SK-N-SH (cell line): ENCODE results near the gene PEX10. TPM values are rescaled to one million over a fixed set of nuclear protein-coding genes. Genes with fewer than 3 reads are reported as not detected.

Experiments
- CTCF ChIA-PET: fragments of 300-600, 350-600 bp; formaldehyde crosslinking; extraction: SDS; loops from one replicate; lab custom pipeline; 2021; lab: Yijun Ruan, JAX
- POLR2A ChIA-PET: fragments of 350-600 bp; sonication (Branson Sonifier 250); formaldehyde crosslinking; extraction: SDS; loops from one replicate; lab custom pipeline; 2020; ENCODE audit warnings: antibody characterized with exemption, inconsistent platforms; lab: Yijun Ruan, JAX
- DNase-seq: peaks from one replicate; pipeline ENCODE4 v3.0.0; 2012
- H2AFZ ChIP-seq: fragments of 200-600 bp; sonication (generic); 2 replicates; pipeline ENCODE4 v1.8.1; 2016; ENCODE audit warnings: antibody characterized with exemption, mild to moderate bottlenecking, low read depth
- H3F3A ChIP-seq: fragments of 200-600 bp; sonication (generic); replicated peaks from 2 replicates; pipeline ENCODE3; 2016; ENCODE audit warnings: antibody characterized with exemption, mild to moderate bottlenecking; ENCODE audit not compliant: insufficient read depth
- H3K27ac ChIP-seq, 2 experiments: fragments of 200-500 bp in 1 of 2; fragments of 200-600 bp in 1 of 2; sonication (Bioruptor generic) in 1 of 2; sonication (generic), shearing (Covaris generic) in 1 of 2; 2 replicates each; pipeline versions ENCODE4 v1.5.1 to v1.6.1; 2014 to 2016; ENCODE audit warnings: low read depth in 2 of 2, inconsistent platforms in 1 of 2, low read length in 1 of 2, mild to moderate bottlenecking in 1 of 2, mixed read lengths in 1 of 2
- H3K27me3 ChIP-seq: fragments of 200-600 bp; sonication (generic), shearing (Covaris generic); 2 replicates; pipeline ENCODE4 v1.6.1; 2016; ENCODE audit warnings: mixed run types; ENCODE audit not compliant: insufficient read depth
- H3K36me3 ChIP-seq, 2 experiments: fragments of 200-500 bp in 1 of 2; fragments of 200-600 bp in 1 of 2; sonication (Bioruptor generic) in 1 of 2; sonication (generic) in 1 of 2; replicated peaks in 1 of 2; 2 replicates each; pipeline versions ENCODE3 to v1.5.1; 2014 to 2016; ENCODE audit warnings: low read length in 1 of 2, mild to moderate bottlenecking in 1 of 2; ENCODE audit not compliant: insufficient read depth in 2 of 2, control insufficient read depth in 1 of 2
- H3K4me1 ChIP-seq, 2 experiments: fragments of 200-500 bp in 1 of 2; fragments of 200-600 bp in 1 of 2; sonication (Bioruptor generic) in 1 of 2; sonication (generic), shearing (Covaris generic) in 1 of 2; 2 replicates each; pipeline versions ENCODE4 v1.5.1 to v1.6.1; 2014 to 2016; ENCODE audit warnings: low read depth in 1 of 2, low read length in 1 of 2, mixed run types in 1 of 2; ENCODE audit not compliant: insufficient read depth in 2 of 2, control insufficient read depth in 1 of 2
- H3K4me2 ChIP-seq: fragments of 200-600 bp; sonication (generic), shearing (Covaris generic); 2 replicates; pipeline ENCODE4 v1.6.1; 2017; ENCODE audit warnings: mixed run types
- H3K4me3 ChIP-seq, 2 experiments: fragments of 200-500 bp in 1 of 2; fragments of 200-600 bp in 1 of 2; sonication (Bioruptor generic) in 1 of 2; sonication (generic), shearing (Covaris generic) in 1 of 2; 2 replicates each; pipeline versions ENCODE4 v1.5.1 to v1.8.1; 2014 to 2016; ENCODE audit warnings: low read depth in 2 of 2, inconsistent platforms in 1 of 2, low read length in 1 of 2, mild to moderate bottlenecking in 1 of 2, mixed read lengths in 1 of 2, moderate library complexity in 1 of 2
- H3K79me2 ChIP-seq: fragments of 200-600 bp; sonication (generic); 2 replicates; pipeline ENCODE4 v1.8.1; 2017; ENCODE audit warnings: mild to moderate bottlenecking; ENCODE audit not compliant: insufficient read depth
- H3K9ac ChIP-seq: fragments of 200-600 bp; sonication (generic); 2 replicates; pipeline ENCODE4 v1.6.1; 2017; ENCODE audit warnings: mixed run types
- H3K9me2 ChIP-seq: fragments of 200-600 bp; sonication (generic); 2 replicates; pipeline ENCODE4 v1.6.1; 2017; ENCODE audit warnings: mixed run types
- H3K9me3 ChIP-seq: fragments of 200-600 bp; sonication (generic); 2 replicates; pipeline ENCODE4 v1.6.1; 2017; ENCODE audit warnings: mixed run types, mild to moderate bottlenecking, moderate library complexity
- H4K20me1 ChIP-seq: fragments of 200-600 bp; sonication (generic); 2 replicates; pipeline ENCODE4 v1.6.1; 2017; ENCODE audit warnings: mild to moderate bottlenecking, mixed run types; ENCODE audit not compliant: insufficient read depth
- ELF1 ChIP-seq: IDR thresholded peaks from 2 replicates; pipeline ENCODE4 v1.4.0; 2012
- FOSL2 ChIP-seq: IDR thresholded peaks from 2 replicates; pipeline ENCODE4 v1.4.0; 2012; ENCODE audit warnings: low read depth, mild to moderate bottlenecking, moderate library complexity, borderline replicate concordance
- GABPA ChIP-seq: IDR thresholded peaks from 2 replicates; pipeline ENCODE4 v1.4.0; 2012; ENCODE audit warnings: low read depth, mild to moderate bottlenecking
- MEF2A ChIP-seq: IDR thresholded peaks from 2 replicates; pipeline ENCODE4 v1.4.0; 2012; ENCODE audit warnings: low read depth, borderline replicate concordance
- NFIC ChIP-seq: IDR thresholded peaks from 2 replicates; pipeline ENCODE4 v1.4.0; 2012; ENCODE audit warnings: borderline replicate concordance
- RAD21 ChIP-seq: IDR thresholded peaks from 2 replicates; pipeline ENCODE4 v1.6.1; 2012; ENCODE audit warnings: mild to moderate bottlenecking, low read length
- TCF12 ChIP-seq: IDR thresholded peaks from 2 replicates; pipeline ENCODE4 v1.4.0; 2012
- TEAD4 ChIP-seq: IDR thresholded peaks from 2 replicates; pipeline ENCODE4 v1.4.0; 2012; ENCODE audit warnings: mild to moderate bottlenecking, borderline replicate concordance; ENCODE audit not compliant: insufficient read depth
- WGBS: methylation state at CpG from one replicate; pipeline ENCODE4 v1.1.6; 2017; ENCODE audit warnings: low lambda C conversion rate; 5-methylcytosine and 5-hydroxymethylcytosine counted together
- polyA plus RNA-seq, 3 experiments: library from polyadenylated mRNA; depleted of rRNA; stranded (reverse); fragments of >200 nt; gene quantifications; 2 replicates each; pipeline ENCODE4 v1.2.3, GENCODE V29; 2012
- TF ChIP-seq, protein P1 (sequence below): IDR thresholded peaks from 2 replicates; pipeline ENCODE4 v1.6.1; 2012; ENCODE audit warnings: mild to moderate bottlenecking, low read depth, low read length, moderate library complexity
- TF ChIP-seq, protein P2 (sequence below): fragments of 150-350 bp; IDR thresholded peaks from 2 replicates; pipeline ENCODE4 v1.6.1; 2016; ENCODE audit warnings: mild to moderate bottlenecking, low read depth, low read length

The PEX10 gene
- polyA plus RNA-seq, 1 of the 3 experiments (the other 2 are of a cell fraction) = 28.6 TPM

DNA sequence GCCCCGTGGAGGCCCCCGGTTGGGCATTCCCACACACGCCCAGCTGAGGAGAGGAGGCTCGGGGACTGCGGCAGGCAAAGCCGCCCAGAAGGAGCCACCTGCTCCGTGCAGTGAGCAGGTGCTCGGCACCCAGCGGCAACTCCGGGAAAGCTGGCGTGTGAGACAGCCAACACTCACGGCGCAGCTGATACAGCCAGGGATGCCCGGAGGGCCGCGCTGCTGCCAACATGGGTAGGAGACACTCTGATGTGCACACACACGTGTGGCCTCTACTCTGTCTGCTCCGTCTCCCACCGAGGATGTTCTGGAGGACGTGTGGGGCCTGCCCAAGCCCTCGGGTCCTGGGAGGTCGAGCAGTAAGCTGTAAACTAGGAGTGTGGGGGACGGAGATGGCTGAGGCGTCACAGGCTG is 33.9 kb downstream of the PEX10 start:
- Histone ChIP-seq H3K36me3 (no peaks in the 10 kb centered on the region), H4K20me1 (no peaks in the 10 kb centered on the region), H3K9me3 (no peaks in the 10 kb centered on the region), H3K4me3 (no peak overlapping the region), H3K9ac (no peak overlapping the region), H3K4me1 (peaks cover 0 to 6% of the 10 kb centered on the region in 2 experiments; a peak in 1 of 4 replicates), H3K79me2 (no peaks in the 10 kb centered on the region), H3K27me3 (no peaks in the 10 kb centered on the region), H3K4me2 (no peak overlapping the region), H3K9me2 (no peaks in the 10 kb centered on the region), H3K27ac (no peak overlapping the region), H2AFZ (no peak overlapping the region), H3F3A (no peaks in the 10 kb centered on the region)
- DNase-seq = no peak
- ChIA-PET CTCF (interaction anchor here (0.8 to 10.7 kb wide), 3 partner anchors 63 to 204 kb away, joined by 3 to 292 read pairs (median 3); partner anchors contain the start of gene FAAP20), POLR2A (no interaction called here)
- 88% methylated on average over 4 of the region's 24 CpGs for WGBS
- TF ChIP-seq, protein P1, sequence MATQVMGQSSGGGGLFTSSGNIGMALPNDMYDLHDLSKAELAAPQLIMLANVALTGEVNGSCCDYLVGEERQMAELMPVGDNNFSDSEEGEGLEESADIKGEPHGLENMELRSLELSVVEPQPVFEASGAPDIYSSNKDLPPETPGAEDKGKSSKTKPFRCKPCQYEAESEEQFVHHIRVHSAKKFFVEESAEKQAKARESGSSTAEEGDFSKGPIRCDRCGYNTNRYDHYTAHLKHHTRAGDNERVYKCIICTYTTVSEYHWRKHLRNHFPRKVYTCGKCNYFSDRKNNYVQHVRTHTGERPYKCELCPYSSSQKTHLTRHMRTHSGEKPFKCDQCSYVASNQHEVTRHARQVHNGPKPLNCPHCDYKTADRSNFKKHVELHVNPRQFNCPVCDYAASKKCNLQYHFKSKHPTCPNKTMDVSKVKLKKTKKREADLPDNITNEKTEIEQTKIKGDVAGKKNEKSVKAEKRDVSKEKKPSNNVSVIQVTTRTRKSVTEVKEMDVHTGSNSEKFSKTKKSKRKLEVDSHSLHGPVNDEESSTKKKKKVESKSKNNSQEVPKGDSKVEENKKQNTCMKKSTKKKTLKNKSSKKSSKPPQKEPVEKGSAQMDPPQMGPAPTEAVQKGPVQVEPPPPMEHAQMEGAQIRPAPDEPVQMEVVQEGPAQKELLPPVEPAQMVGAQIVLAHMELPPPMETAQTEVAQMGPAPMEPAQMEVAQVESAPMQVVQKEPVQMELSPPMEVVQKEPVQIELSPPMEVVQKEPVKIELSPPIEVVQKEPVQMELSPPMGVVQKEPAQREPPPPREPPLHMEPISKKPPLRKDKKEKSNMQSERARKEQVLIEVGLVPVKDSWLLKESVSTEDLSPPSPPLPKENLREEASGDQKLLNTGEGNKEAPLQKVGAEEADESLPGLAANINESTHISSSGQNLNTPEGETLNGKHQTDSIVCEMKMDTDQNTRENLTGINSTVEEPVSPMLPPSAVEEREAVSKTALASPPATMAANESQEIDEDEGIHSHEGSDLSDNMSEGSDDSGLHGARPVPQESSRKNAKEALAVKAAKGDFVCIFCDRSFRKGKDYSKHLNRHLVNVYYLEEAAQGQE = no peak

DNA sequence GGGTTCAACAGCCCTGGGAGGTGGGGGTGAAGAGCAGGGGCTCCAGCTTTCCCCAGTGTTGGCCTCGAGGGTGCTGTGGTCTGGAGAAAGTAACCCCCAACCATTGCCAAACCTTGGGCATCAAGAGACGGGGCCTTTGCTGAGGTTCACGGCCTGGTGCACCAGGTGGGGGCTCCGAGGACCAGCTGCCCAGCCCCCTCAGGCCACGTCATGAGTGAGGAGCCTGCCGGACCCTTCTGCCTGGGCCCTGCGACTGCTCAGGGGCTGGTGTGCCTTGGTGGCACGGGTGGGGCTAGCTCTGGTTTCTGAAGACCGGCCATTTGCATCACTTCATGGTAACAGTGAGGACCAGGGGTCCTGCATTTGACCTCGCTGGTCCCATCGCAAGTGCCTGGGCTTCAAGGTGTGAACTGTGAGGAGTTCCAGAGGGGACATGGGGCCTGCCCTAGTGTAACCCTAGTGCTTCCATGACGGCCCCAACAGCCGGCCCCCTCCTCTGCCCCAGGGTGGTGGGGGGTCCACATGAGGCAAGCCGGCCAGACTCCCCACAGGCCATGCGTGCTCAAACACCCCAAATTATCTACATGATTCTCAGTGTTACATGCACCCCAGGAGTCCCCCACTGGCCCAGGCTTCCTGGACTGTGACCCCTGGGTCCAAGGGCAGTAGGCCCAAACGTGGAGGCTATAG is 34.5 kb downstream of the PEX10 start:
- no peak overlapping the region for H3K4me2 ChIP-seq
- H3K27me3 ChIP-seq = no peaks in the 10 kb centered on the region
- H3K9me2 ChIP-seq = no peaks in the 10 kb centered on the region
- no peak overlapping the region for H3K27ac ChIP-seq
- no peaks in the 10 kb centered on the region for H3K36me3 ChIP-seq
- CTCF ChIA-PET = interaction anchor here (0.6 to 10.7 kb wide), 3 partner anchors 9 to 333 kb away, joined by 3 to 292 read pairs (median 3); partner anchors contain the start of gene FAAP20
- no peak for TF ChIP-seq ELF1
- TF ChIP-seq TCF12 = no peak
- no peak for TF ChIP-seq TEAD4
- TF ChIP-seq, protein P2, sequence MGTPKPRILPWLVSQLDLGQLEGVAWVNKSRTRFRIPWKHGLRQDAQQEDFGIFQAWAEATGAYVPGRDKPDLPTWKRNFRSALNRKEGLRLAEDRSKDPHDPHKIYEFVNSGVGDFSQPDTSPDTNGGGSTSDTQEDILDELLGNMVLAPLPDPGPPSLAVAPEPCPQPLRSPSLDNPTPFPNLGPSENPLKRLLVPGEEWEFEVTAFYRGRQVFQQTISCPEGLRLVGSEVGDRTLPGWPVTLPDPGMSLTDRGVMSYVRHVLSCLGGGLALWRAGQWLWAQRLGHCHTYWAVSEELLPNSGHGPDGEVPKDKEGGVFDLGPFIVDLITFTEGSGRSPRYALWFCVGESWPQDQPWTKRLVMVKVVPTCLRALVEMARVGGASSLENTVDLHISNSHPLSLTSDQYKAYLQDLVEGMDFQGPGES = no peak
- TF ChIP-seq MEF2A = no peak
- no peak for TF ChIP-seq GABPA
- no peak for TF ChIP-seq NFIC
- TF ChIP-seq FOSL2 = no peak
- TF ChIP-seq RAD21 = no peak
- TF ChIP-seq, all 33 proteins: peak for 0
- DNase-seq = no peak
- no peaks in the 10 kb centered on the region for H3K79me2 ChIP-seq
- H3K4me1 ChIP-seq = peaks cover 0 to 6% of the 10 kb centered on the region in 2 experiments; a peak in 1 of 4 replicates
- H2AFZ ChIP-seq = no peak overlapping the region
- no peak overlapping the region for H3K4me3 ChIP-seq
- H3F3A ChIP-seq = no peaks in the 10 kb centered on the region
- H3K9ac ChIP-seq = no peak overlapping the region
- no peaks in the 10 kb centered on the region for H4K20me1 ChIP-seq
- POLR2A ChIA-PET = no interaction called here
- no peaks in the 10 kb centered on the region for H3K9me3 ChIP-seq
- WGBS = 100% methylated on average over 2 of the region's 16 CpGs
